GF-D8 (cell line): Measurements from ENCODE around the gene DRC7.

ENCODE experiments used
- DNase-seq: peaks from one replicate; lab custom pipeline; 2025; lab: John Stamatoyannopoulos, UW

The DRC7 gene, protein sequence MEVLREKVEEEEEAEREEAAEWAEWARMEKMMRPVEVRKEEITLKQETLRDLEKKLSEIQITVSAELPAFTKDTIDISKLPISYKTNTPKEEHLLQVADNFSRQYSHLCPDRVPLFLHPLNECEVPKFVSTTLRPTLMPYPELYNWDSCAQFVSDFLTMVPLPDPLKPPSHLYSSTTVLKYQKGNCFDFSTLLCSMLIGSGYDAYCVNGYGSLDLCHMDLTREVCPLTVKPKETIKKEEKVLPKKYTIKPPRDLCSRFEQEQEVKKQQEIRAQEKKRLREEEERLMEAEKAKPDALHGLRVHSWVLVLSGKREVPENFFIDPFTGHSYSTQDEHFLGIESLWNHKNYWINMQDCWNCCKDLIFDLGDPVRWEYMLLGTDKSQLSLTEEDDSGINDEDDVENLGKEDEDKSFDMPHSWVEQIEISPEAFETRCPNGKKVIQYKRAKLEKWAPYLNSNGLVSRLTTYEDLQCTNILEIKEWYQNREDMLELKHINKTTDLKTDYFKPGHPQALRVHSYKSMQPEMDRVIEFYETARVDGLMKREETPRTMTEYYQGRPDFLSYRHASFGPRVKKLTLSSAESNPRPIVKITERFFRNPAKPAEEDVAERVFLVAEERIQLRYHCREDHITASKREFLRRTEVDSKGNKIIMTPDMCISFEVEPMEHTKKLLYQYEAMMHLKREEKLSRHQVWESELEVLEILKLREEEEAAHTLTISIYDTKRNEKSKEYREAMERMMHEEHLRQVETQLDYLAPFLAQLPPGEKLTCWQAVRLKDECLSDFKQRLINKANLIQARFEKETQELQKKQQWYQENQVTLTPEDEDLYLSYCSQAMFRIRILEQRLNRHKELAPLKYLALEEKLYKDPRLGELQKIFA

DNA sequence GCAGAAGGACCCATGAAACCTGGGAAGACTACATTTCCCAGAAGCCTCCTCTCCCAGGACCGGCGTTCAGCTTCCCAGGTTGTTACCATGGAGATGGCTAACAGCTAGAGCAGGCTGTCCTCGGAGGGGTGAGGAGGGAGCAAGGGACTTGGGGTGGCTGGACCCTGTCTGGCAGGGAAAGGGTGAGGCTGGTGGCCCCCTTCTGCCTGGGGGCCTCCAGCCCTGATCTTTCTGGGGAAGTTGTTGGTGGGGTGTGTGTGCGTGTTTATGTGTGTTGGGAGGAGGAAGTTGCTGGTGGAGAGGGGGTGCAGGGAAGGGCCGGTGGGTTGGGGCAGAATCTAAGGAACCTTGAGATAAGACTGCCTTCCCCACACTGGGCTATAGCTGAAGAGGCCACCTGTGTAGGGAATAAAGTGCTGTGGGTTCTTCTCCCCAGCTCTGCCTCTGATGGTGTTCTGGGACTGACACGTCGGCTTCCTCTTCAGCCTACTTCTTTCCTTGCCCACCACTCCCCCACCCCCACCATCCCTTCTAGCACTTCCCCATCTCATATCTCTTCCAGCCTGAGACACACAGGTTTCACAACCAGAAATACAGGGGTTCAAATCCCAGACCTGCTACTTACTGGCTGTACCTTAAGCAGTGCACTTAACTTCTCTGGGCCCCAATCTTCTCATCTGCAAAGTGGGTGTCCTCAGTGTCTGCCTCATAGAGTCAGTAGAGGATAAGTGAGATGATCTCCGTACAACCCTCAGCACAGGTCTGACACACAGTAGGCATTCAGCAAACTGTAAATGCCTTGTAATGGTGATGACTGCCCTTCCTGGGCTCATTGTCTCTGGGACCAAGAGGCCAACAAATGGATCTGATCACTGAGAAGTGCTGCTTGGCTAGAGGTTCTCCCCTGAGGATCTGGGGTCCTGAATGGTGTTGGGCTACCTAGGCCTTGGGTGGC lies at the start of gene DRC7:
Gene DRC7, plus strand, starts transcription at position 82 of the 955 bp plus-strand sequence. CDS start 3,144 bp downstream, outside the sequence.
- DNase-seq, result peak; percentile 89

DNA sequence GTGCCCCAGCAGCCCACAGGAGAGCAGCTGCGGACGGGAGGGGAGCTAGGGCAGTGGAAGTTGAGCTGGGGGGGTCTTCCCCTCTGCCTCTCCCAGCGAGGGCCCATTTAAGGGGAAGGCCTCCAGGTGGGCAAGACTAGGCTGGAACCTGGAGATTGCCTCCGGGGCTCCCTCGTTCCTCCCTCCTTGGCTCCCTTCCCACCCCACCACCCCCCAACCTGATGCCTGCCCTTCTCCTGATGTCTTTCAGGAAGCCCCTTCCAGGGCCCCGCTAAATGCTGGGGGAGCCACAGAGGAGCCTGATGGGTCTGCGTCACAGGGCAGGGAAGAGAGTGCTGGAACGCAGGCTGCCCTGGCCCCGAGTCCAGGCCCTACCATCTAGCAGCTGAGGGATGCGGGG lies 49.4 kb upstream of the DRC7 start:
- no peak for DNase-seq

DNA sequence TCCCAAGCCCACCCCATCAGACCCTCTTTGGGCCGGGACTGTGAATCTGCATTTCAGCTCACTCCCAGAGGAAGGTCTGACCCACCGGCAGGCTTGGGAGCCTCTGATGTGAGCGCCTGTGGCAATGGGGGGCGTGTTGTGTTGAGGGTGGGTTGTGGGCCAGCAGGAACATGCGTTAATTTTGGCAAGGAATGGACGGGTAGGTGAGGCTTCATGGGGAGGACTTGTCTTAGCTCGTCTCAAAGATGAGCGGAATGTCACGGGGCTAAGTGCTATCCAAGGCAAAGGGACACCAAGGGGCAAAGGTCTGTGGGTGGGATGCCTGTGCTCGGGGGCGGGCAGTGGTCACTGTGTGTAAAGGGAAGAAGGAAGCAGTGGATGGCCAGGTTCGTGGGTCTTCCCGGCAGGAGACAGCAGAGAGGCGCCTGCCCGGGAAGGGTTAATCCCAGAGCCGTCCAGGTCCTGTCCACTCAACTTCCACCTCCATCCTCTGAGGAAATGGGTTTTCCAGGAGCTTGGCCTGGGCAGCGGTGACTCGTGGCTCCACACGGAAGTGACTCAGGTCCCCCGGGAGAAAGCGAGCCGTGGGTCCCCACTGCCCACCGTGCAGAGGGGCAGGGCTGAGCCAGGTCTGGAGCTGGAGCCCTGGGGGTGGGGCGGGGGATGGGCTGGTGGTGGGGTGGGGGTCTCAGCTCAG lies 48.8 kb upstream of the DRC7 start:
- DNase-seq, result no peak

DNA sequence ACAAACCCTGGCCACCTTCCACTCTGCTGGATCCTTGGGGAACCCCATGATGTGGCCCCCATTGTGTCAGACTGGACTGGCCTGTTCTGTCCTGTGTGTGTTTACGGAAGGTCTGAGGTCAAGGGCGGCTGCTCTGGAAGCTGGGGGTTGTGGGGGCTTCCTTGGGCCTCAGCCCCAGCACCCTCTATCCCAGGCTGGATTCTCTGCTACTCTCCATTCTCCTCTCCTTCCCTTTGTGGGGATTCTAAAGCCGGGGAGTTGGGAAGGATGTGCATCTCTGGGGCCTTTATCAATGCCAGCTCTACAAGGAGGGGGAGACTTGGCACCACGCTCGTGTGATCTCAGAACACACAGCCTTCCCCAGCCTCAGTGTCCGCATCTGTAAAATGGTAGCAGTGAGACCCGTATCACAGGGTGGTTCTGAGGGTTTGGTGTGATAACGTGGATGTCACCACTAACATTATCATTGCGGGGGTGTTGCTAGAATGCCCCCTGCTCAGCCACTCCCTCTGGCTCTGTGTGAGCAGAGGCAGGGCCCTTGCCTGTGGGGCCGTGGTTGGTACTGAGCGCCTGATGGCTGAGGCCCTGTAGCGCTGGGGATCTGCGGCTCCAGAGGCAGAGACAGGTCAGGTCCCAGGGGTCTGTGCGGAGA lies 48.1 kb upstream of the DRC7 start:
- DNase-seq, result no peak

DNA sequence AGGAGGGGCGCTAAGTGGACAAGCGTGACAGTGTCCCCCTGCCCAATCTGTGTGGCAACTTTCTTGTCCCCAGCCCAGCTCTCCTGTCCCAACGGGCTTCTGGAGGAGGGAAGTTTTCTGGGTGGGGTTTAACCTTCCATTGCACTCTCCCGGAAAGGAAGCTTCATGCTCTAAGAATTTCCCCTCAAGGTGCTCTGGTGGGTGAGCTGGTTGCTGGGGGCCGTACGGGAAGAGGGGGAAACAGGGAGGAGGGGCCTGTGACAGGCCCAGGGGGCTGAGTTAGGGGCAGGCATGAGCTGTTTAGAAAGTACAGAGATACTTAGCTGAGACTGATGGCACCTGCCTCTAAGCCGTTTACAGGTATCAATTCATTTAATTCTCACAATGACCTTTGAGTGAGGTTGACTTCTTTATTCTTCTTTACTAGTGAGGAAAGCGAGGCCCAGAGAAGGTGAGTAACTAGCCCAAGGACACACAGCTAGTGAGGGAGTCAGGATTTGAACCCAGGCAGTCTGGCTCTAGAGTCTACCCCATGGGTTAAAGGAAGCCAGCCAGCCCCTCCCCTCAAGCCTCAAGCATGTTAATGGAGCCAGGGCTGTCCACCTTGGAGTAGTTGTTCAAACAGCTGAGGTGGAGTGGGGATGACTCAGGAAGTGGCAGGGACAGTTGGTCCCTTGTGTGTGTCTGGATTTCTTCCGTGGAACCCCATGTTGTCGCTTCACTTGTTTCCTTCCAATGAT lies 47.3 kb upstream of the DRC7 start:
- no peak for DNase-seq

GRCh38 chr16:57648125-57648524 lies 46.5 kb upstream of the DRC7 start:
- DNase-seq, result no peak

DNA sequence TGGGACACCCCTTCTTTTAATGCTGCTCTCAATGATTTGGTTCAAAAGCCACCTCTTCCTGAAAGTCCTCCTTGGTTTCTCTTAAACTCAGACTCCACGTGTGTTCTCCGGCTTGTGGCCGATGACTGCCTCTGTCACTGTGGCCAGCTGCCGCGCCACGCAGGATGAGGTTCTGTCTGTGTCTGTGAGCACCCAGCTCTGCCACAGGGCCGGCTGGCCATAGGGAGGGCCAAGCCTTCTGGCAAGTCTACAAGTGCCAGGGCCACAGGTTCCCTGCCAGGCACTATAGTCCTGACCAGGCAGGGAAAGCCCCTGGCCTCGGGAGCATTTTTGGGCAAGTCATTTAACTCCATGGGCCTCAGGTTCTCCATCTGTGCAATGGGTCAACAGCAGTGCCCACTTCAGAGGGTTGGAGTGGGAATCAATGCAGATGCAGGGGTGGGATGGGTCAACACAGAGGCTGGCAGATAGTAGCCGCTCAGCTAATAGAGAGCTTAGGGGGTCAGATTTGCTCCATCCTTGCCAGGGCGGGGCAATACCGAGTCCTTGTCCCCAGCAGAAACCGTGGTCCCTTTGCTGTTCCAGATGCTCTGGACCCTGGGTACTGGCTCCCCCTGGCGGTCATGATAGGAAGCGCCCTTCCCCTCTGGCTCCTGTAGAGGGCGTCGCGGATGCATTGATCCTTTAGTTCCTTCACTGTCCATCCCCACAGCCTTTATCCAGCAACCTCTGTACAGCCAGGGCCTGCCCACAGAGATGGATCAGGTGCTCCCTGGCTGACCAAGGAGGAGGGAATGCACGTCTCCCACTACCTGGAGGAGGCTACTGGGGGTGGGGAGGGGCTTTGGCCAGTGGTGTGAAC lies 45.8 kb upstream of the DRC7 start:
- DNase-seq, result peak; percentile 40

DNA sequence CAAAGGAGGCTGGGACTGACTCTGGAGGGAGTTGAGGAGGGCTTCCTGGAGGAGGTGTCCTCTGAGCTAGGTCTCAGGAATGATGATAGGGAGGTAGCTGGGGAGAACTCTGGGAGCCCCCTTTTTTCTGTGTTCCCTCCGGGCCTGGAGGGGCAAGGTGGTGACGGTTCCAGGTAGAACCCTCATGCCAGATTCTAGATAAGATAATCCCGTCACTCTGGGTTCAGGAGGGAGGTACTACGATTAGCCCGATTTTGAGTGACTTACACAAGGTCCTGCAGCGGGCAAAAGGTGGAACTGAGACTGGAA lies 45.2 kb upstream of the DRC7 start:
- no peak for DNase-seq

DNA sequence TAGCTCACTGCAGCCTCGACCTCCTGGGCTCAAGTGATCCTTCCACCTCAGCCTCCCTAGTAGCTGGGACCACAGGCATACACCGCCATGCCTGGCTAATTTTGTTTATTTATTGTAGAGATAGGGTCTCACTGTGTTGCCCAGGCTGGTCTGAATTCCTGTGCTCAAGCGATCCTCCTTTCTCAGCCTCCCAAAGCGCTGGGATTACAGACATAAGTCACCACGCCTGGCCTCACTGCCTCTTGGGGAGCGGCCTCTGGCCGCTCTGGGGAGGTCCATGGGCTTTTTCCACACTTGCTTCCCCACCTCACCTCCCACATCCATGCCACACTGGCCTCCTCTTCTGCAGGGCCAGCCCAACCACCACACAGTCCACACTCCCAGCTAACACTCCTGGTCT lies 44.8 kb upstream of the DRC7 start:
- no peak for DNase-seq

- no peak for DNase-seq
Measured at GRCh38 chr16:57651344-57652333, 43.0 kb upstream of the DRC7 start.

DNA sequence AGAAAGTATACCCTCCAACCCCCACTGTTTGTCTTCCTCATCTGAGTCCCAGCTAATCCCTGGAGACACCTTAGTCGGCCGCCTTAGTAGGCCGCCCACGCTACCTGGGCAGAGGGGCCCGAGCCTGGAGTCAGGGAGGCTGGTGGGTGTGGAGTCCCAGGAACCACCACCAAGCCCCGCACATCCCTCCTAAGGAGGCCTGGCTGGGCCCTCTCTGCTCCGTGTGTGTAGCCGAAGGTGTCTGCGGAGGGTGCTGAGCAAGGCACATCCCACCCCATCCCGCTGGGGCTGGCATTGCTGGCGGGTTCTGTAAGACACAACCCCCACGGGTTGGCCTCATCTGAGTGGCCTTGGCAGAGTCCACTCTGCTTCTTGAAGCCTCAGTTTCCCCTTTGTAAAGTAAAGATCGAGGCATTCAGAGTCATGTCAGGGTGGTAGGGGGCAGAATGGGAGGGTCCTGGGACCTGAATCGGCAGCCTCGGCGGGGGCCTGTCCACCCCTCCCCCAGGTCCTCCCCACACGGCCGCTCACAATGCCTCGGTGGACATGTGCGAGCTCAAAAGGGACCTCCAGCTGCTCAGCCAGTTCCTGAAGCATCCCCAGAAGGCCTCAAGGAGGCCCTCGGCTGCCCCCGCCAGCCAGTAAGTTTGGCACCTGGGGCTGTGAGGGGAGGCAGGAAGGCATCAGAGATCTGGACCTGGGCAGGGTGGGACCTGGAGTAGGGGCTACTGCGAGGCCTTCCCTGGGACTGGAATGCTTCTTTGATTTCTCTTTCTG lies 41.7 kb upstream of the DRC7 start:
- no peak for DNase-seq

GRCh38 chr16:57653936-57654335 lies 40.7 kb upstream of the DRC7 start:
- no peak for DNase-seq

DNA sequence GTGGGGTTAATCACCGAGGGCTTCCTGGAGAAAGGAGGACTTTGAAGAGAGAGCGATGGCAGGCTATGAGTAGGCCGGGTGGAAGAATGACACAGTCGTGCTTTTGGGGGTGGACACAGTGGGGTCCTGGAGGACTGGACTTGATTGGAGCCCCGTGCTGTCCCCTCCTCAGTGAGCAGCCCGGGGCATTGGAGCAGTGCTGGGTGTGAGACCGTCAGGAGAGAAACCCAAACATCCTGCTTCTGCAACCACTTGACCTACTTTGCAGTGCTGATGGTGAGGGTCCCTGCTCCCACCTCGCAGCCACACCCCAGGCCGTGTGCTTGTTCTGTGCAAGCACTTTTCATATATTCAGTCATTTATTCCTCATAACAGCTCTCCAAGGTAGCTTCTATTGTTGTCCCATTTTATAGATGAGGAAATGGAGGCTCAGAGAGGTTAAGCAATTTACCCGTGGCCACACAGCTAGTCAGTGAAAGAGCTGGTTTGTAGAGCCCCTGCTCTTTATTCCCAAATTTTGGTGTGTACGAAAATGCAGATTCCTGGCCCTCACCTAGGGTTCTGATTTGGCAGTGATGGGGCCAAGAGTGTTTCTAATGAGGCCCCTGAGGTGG lies 38.2 kb upstream of the DRC7 start:
- DNase-seq, result no peak

- no peak for DNase-seq
Measured at GRCh38 chr16:57657228-57657627, 37.4 kb upstream of the DRC7 start.

GRCh38 chr16:57658130-57658877 lies 36.3 kb upstream of the DRC7 start:
- DNase-seq, result no peak
